Adrenal gland (tissue), 12 donors: Measurements from ENCODE around the gene HIBADH. TPM values are rescaled to one million over a fixed set of nuclear protein-coding genes. Genes with fewer than 3 reads are reported as not detected.

Experiments used
- DNase-seq, 7 donors: peaks; one replicate each; pipeline ENCODE4 v3.0.0-alpha.2; 2019 to 2020
- H3K27ac ChIP-seq, 5 donors: fragments of 200-600 bp; sonication (generic) in 4 of 5; 1 replicate in 3 of 5; 2 replicates in 2 of 5; pipeline versions ENCODE4 v1.5.1 to v1.8.0; 2016 to 2020; ENCODE audit warnings: mild to moderate bottlenecking in 1 of 5
- H3K27me3 ChIP-seq: fragments of 200-600 bp; 2 replicates; pipeline ENCODE4 v1.8.0; 2021
- H3K36me3 ChIP-seq, 2 donors: fragments of 200-600 bp; replicated peaks in 1 of 2; 1 replicate in 1 of 2; 2 replicates in 1 of 2; pipeline versions ENCODE4 v1.5.1 to v1.8.0; 2018 to 2022
- H3K4me1 ChIP-seq, 2 donors: fragments of 200-600 bp; replicated peaks in 1 of 2; 1 replicate in 1 of 2; 2 replicates in 1 of 2; pipeline versions ENCODE4 v1.5.1 to v1.8.0; 2018 to 2021
- H3K4me3 ChIP-seq, 4 donors: fragments of 200-600 bp; sonication (generic) in 3 of 4; one replicate each; pipeline ENCODE4 v1.5.1; 2016 to 2018
- H3K9me3 ChIP-seq, 3 donors: fragments of 200-600 bp; sonication (generic) in 1 of 3; replicated peaks in 1 of 3; 1 replicate in 2 of 3; 2 replicates in 1 of 3; pipeline versions ENCODE4 v1.5.1 to v1.8.0; 2016 to 2021
- POLR2A ChIP-seq, 2 donors: fragments of 450-650 bp; IDR thresholded peaks; one replicate each; pipeline ENCODE4 v1.6.1; 2017; ENCODE audit warnings: antibody characterized with exemption in 2 of 2, mild to moderate bottlenecking in 2 of 2, moderate library complexity in 1 of 2
- WGBS, 4 donors: extraction: QIAGEN DNeasy Blood & Tissue Kit in 2 of 4; methylation state at CpG; one replicate each; pipeline versions ENCODE4 v1.1.5 to v1.1.7; 2013 to 2017; 5-methylcytosine and 5-hydroxymethylcytosine counted together
- intact Hi-C, 2 donors: fragments of 100-400 bp; cut with DNase I; formaldehyde crosslinking; loops; one replicate each; pipeline versions ENCODE4 v1.14.1 to v1.15.0; 2022 to 2023
- polyA plus RNA-seq, 3 donors: library from polyadenylated mRNA; stranded (reverse); fragments of 200-250 nt in 2 of 3; fragments of 350-450 nt in 1 of 3; fragmentation: Illumina TruSeq in 1 of 3; extraction: RNeasy Lipid Tissue Mini Kit (QIAGEN cat#74804) in 1 of 3; gene quantifications; one replicate each; pipeline ENCODE4 v1.2.3, GENCODE V29; 2013 to 2014
- total RNA-seq, 9 donors: library from RNA; depleted of rRNA in 4 of 9; stranded (reverse); fragments of >200 nt in 4 of 9; fragments of 120-200 nt in 1 of 9; fragmentation: NEBNext Ultra II Directional in 1 of 9; extraction: Animal tissue kit (Norgen Biotek cat#: 25700) in 1 of 9; gene quantifications; one replicate each; pipeline versions ENCODE4 v1.1.0 to v1.2.4, GENCODE V29; 2013 to 2023
- TF ChIP-seq, protein P1 (sequence below), 6 experiments: fragments of 450-650 bp in 4 of 6; fragments of 200-600 bp in 2 of 6; sonication (generic) in 1 of 6; IDR thresholded peaks; 1 replicate in 5 of 6; 2 replicates in 1 of 6; pipeline versions ENCODE4 v1.5.1 to v1.8.0; 2016 to 2021; ENCODE audit warnings: antibody characterized with exemption in 6 of 6, mild to moderate bottlenecking in 2 of 6, moderate library complexity in 1 of 6
- donor health status: healthy with polysubstance abuse.
- donor health status: Bipolar disorder and iron deficiency.
- donor health status: DM: yes; HTN: yes; CAD: no.
- donor health status: DM: no; HTN: no; CAD: no.
- donor health status: DM: no; HTN: no; CAD: no.
- donor health status: DM: yes; HTN: yes; CAD: no.

The HIBADH gene
- total and polyA plus RNA-seq, 12 donors: 42.9 to 227 (median 130) TPM

DNA sequence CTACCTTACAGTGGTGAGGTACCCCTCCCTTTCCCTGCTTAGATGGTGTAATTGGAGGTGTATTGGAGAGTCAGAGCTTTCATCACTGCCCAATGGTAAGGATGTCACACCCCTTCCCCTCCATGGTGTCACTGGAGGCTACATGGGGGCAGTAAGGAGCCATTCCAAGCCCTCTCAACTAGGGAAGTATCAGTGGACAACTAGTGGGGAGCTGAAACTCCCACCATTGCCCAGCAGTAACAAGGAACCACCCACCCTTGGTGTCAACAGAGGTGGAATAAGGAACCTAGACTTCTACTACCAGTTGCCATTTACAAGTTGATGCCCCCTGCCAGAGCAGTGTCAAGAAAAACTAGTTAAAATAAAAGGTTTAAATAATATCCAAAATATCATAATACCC lies 2.8 kb upstream of the HIBADH start:
- Histone ChIP-seq H3K27me3 (no peaks in the 10 kb centered on the region), H3K4me1 (peaks cover 9 to 18% of the 10 kb centered on the region in 2 donors), H3K36me3 (no peaks in the 10 kb centered on the region), H3K27ac (no peak overlapping the region), H3K4me3 (no peak overlapping the region), H3K9me3 (no peaks in the 10 kb centered on the region)
- DNase-seq: no peak
- TF ChIP-seq, protein P1, sequence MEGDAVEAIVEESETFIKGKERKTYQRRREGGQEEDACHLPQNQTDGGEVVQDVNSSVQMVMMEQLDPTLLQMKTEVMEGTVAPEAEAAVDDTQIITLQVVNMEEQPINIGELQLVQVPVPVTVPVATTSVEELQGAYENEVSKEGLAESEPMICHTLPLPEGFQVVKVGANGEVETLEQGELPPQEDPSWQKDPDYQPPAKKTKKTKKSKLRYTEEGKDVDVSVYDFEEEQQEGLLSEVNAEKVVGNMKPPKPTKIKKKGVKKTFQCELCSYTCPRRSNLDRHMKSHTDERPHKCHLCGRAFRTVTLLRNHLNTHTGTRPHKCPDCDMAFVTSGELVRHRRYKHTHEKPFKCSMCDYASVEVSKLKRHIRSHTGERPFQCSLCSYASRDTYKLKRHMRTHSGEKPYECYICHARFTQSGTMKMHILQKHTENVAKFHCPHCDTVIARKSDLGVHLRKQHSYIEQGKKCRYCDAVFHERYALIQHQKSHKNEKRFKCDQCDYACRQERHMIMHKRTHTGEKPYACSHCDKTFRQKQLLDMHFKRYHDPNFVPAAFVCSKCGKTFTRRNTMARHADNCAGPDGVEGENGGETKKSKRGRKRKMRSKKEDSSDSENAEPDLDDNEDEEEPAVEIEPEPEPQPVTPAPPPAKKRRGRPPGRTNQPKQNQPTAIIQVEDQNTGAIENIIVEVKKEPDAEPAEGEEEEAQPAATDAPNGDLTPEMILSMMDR (IDR thresholded peaks at IDR 0.05): no peak
- TF ChIP-seq POLR2A (IDR thresholded peaks at IDR 0.05): no peak
- intact Hi-C loops: no loop called here

DNA sequence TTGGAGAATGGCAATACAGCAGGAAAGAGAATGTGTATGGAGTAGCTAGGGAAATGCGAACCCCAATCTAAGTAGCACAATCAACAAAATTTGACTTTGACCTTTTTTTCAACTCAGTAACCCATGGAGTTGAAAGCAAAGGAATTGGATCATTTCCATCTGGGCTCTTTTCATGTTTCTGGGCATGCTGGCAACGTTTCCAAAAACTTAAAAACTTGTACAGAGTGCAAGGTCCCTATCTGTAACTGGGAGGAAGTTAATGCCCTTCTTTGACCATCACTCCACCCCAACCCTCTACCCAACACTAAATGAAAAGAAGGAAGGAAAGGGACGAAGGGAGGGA lies 1.3 kb upstream of the HIBADH start:
- intact Hi-C loops: no loop called here
- peak overlapping the region in 3 of 5 donors; percentile 19 to 95 (median 84) for H3K27ac ChIP-seq

DNA sequence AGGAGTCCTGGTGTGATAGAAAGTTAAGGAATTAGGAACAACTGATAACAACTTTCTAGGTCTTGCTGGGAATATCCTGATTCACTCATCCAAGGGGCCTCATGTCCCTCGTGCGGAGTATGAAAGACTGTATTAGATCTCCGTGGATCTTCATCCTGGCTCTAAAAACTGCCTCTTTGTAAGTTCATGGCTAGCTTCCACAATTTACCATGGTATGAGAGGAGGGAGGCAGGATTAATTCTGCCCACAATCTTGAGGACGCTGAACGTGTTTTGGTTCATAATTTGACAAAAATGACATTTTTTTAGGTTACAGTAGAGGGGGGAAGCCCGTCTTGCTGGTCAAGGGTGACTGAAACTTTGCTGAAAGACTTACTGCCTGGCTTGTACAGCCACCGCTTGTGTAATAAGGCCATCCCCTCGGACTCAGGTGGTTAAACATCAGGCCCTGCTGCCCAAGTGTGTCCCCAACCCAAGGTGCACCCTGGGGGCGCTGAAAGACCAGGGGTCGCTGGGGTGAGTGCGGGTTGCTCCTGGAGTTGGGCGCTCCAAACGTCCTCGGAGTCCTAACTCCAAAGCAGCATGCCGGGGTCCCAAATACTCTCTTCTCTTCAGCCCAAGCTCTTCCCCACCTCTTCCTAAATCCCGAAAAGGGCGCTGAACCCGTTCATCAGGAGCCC lies 733 bp downstream of the HIBADH start:
- 2 to 4% (median 4%) methylated on average over 15 to 18 of the region's 18 CpGs for WGBS, 4 donors
- DNase-seq: peak in 6 of 7 donors; percentile 31 to 65 (median 40)
- TF ChIP-seq, protein P1 (IDR thresholded peaks at IDR 0.05): no peak
- TF ChIP-seq POLR2A (IDR thresholded peaks at IDR 0.05): no peak
- H3K36me3 ChIP-seq: no peaks in the 10 kb centered on the region
- intact Hi-C loops: no loop called here
- no peaks in the 10 kb centered on the region for H3K9me3 ChIP-seq
- H3K4me3 ChIP-seq: peak overlapping the region; percentile 74 to 86 (median 82)
- peaks cover 9 to 18% of the 10 kb centered on the region in 2 donors for H3K4me1 ChIP-seq
- peak overlapping the region; percentile 84 to 95 (median 87) for H3K27ac ChIP-seq
- H3K27me3 ChIP-seq: no peaks in the 10 kb centered on the region

More for the DNA sequence above, 1.3 kb upstream of the HIBADH start:
- Histone ChIP-seq H3K27me3 (no peaks in the 10 kb centered on the region), H3K36me3 (no peaks in the 10 kb centered on the region), H3K4me3 (peak overlapping the region in 1 of 4 donors; percentile 5), H3K9me3 (no peaks in the 10 kb centered on the region), H3K4me1 (peaks cover 9 to 18% of the 10 kb centered on the region in 2 donors)
- WGBS, 4 donors: 42 to 64% (median 52%) methylated on average over 3 of the region's 3 CpGs
- no peak for TF ChIP-seq POLR2A (IDR thresholded peaks at IDR 0.05)
- TF ChIP-seq, protein P1 (IDR thresholded peaks at IDR 0.05): no peak
- no peak for DNase-seq

DNA sequence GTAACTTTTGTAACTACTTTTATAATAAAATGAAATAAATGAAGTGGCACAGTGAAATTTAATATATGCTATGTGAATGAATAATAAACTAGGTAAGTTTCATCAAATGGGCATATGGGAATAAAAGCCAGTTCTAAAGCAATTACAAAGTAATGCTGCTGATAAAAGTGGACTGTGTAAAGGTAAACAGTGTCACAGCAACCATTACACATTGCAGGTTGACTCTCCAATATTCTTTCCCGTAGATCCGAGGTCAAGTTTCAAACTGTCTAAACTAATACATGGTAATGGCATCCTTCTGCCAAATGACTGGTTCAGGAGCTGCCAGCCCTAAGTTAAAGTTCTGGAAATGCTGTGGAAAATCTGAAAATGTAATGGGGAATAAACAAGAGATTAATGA lies 6.0 kb downstream of the HIBADH start:
- intact Hi-C loops: no loop called here
- 59 to 77% (median 65%) methylated on average over 2 of the region's 2 CpGs for WGBS, 4 donors

More for the DNA sequence above, 6.0 kb downstream of the HIBADH start:
- no peak for DNase-seq
- Histone ChIP-seq H3K4me1 (peaks cover 0 to 5% of the 10 kb centered on the region in 2 donors), H3K4me3 (no peak overlapping the region), H3K36me3 (peaks cover 0 to 4% of the 10 kb centered on the region in 2 donors), H3K27ac (no peak overlapping the region), H3K9me3 (no peaks in the 10 kb centered on the region), H3K27me3 (no peaks in the 10 kb centered on the region)
- TF ChIP-seq POLR2A (IDR thresholded peaks at IDR 0.05): no peak
- TF ChIP-seq, protein P1 (IDR thresholded peaks at IDR 0.05): no peak
